NCI-H748 treated with DMSO at 0.1 percent for 48 hours (cell line): ENCODE measurements around the gene BOLA1.
"Not testable (repeated sequence)": the region's sequence is repeated elsewhere in the genome, so short reads cannot be mapped to it uniquely, and the experiment has no call there.

Experiments used
- DNase-seq: peaks from one replicate; lab custom pipeline; 2025; lab: John Stamatoyannopoulos, UW

BOLA1 gene, protein sequence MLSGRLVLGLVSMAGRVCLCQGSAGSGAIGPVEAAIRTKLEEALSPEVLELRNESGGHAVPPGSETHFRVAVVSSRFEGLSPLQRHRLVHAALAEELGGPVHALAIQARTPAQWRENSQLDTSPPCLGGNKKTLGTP

DNA sequence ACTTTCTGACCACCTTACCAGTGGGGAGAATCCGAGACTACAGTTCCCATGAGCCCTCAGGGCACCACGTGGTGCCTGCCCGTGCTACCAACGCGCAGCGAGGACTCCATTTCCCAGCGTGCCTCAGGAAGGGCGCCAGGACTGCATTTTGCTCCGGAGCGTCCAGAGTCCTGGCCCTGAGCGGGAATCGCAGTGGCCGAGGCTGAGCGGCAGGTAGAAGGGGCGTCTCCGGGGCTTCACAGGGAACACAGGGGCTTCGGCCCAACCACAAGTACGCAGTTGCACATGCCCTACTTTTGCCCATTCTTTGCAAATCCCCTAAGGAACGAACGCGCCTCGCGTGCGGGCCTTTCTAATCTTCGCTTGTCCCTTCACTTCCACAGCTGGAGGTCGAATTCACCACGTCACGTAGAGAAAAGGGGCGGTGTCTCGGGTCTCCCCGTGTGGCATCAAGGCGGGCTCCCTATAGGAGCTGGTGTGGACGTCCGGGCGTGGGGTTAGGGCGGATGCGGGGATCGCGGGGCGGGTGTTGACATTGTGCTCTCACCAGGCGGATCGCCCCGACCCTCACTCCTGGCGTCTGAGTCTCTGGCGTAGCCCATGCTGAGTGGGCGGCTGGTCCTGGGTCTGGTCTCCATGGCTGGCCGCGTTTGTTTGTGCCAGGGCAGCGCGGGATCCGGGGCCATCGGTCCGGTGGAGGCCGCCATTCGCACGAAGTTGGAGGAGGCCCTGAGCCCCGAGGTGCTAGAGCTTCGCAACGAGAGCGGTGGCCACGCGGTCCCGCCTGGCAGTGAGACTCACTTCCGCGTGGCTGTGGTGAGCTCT is at the start of gene BOLA1:
BOLA1 (plus strand) TSS at position 109 of the 825 bp plus-strand sequence; CDS start at position 601, 492 bp downstream.
- peak; percentile 90 for DNase-seq

DNA sequence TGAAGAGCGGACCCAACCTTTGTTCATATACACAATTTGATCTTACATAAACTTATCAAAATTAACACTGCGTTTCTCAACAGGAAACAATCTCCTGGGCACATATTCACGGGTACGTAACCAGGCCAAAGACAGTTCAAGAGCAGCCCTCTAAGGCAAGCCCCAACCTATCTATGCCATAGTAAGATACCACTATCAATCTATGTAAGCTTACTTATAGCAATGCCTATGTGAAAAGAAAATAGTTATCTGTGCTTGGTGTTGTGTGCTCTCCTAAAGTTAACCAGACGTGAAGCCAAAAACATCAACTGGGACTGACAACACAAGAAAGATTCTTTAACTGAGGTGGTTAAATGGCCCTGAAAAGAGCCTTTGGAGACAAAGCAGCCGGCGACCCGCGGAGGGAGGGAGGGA is 49.4 kb upstream of the BOLA1 start:
- DNase-seq = peak; percentile 10

DNA sequence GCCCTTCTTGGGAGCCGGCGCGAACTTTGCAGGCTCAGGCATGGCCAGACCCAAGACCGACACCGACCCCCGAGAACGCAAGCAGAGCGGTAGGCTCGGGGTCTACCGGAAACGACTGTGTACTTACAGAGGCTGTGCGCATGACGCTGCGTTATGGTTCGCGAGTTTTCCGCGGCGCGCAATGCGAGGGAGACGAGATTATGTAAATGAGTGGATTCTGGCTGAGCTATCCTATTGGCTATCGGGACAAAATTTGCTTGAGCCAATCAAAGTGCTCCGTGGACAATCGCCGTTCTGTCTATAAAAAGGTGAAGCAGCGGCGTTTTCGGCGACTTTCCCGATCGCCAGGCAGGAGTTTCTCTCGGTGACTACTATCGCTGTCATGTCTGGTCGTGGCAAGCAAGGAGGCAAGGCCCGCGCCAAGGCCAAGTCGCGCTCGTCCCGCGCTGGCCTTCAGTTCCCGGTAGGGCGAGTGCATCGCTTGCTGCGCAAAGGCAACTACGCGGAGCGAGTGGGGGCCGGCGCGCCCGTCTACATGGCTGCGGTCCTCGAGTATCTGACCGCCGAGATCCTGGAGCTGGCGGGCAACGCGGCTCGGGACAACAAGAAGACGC is 48.5 kb upstream of the BOLA1 start:
- not testable (repeated sequence) for DNase-seq

DNA sequence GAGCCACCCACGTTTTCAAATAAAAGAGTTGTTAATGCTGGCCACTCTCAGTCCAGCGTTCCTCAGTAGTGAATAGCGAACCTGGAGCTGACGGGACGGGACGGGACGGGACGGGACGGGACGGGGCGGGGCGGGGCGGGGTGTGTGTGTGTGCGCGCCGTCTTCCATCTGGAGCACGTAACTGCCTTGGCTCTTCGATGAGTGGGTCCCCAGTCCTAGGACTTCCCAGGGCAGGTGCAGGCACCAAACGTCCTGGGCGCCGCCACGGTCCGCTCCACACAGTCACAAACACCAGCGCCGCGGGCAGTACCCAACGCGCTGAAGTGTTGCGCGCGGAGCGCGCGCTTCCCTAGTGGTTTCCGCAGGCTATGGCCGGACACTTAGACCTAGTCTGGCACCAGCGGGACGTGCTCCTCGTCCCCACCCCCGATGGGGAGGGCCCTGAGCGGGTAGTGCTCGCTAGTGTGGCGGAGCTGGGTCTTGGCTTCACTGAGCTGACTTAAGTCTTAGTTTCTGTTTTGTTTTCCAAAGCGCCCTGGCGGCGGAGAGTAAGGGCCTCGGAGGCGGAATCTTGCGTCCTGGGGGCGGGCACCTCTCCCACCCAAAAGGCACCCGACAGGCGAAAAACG is 47.7 kb upstream of the BOLA1 start:
- DNase-seq = not testable (repeated sequence)

DNA sequence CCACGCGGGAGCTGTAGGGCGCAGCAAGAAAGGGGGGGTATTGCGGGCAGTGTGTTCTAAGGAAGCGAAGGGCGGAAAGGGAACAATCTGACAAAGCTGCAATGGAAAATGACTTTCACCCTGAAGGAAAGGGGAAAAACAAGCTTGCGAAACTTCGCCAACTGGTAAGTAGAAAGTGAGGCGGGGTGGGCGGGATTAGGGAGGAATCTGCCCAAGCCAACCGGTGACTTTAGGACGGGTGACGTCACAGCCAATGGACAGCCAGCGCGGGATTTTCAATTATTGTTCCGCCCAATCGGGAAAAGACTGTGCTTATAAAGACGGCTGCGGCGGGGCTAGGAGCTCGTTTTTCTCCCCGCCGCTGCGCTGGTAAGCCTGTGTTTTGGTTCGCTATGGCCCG is 47.1 kb upstream of the BOLA1 start:
- DNase-seq = not testable (repeated sequence)

DNA sequence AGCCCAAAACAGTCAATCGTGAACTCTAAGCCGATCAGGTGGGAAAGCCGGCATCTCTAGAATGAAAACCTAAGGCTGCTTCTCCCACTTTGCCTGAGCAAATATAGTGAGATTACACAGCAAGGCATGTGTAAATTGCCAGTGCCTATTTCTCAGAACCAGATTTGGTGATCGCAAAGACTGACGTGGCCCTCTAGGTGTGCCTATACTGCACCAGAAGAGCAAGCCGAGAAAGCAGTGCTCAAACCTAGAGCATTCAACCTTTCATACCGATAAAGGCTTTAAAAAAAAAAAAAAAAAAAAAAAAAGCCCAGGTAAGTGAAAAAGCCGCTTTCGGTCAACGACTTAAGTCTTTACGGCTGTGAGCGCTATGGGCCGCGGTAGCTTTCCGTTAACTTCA is 39.1 kb upstream of the BOLA1 start:
- DNase-seq = not testable (repeated sequence)

GRCh38 chr1:149860684-149861496 is 38.5 kb upstream of the BOLA1 start:
- DNase-seq = not testable (repeated sequence)

DNA sequence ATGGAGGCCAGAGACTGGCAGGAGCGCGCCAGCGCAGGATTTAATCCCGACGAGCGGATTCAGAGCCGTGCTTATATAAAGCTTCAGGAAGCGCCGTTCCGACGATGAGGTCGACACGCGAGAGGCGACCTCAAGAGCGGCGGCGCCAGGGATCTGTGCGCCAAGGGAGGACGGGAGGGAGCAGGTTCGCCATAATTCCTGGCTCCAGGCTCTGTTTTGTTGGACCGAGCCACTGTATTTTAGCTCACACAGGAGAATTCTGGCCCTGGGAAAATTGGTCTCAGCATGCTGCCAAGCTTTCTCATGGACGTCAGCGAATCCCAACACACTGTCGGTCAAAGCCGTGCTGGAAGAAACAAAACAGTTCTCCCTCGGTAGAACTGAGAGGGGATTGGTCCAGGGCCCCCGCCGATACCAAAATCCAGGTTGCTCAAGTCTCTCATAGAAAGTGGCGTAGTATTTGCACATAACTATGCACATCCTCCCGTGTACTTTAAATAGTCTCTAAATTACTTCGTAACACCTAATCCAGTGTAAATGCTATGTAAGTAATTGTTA is 37.8 kb upstream of the BOLA1 start:
- not testable (repeated sequence) for DNase-seq

DNA sequence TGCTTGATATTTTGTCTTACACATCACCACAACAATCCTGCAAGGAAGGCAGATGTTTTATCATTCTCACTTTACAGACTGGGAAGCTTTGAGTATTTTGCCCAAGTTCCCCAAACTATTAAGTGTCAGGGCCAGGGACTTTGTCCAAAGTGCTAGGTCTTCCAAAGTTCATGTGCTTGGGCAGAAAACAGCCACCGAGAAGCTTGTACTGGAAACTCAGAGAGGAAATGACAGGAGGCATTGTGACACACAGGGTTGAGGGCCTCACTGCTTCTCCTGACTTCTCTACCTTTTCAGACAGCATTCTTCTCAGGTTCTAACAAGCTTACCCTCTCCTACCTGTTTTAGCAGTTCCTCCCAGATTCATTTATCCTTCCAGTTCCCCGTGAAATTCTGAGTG is 32.5 kb upstream of the BOLA1 start:
- not testable (repeated sequence) for DNase-seq

- not testable (repeated sequence) for DNase-seq
Observed at GRCh38 chr1:149873060-149873459, 26.3 kb upstream of the BOLA1 start.

DNA sequence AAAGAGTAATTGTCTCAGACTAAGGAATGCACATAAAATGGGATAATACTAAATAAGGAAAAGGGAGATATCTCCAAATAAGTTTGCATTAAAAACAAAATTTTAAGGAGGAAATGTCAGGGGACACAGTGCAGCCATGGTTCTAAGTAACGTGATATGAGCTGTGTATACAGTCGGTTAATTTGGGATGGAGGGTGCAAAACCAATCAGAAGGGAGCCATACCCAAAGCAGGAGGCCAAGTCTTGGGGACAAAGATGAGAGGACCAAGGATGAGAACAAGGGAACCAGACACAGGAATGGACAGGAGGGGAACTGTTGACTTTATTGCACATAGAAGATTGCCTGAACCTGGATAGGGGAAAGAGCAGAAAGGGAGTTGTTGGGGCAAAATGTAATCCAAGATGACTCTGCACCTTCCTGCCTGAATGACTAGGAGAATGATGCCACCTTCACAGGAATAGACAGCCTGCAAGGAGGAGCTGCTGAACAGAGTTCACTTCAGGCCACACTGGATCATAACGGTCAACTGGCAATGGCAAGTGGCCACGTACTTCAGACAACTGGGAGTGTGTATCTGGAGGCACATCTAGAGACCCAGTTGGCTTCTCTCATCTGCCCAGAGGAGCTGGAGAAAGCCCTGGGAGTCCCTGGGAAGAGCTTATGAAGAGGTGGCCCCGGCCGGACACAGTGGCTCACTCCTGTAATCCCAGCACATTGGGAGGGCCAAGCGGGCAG is 22.0 kb upstream of the BOLA1 start:
- DNase-seq = no peak

DNA sequence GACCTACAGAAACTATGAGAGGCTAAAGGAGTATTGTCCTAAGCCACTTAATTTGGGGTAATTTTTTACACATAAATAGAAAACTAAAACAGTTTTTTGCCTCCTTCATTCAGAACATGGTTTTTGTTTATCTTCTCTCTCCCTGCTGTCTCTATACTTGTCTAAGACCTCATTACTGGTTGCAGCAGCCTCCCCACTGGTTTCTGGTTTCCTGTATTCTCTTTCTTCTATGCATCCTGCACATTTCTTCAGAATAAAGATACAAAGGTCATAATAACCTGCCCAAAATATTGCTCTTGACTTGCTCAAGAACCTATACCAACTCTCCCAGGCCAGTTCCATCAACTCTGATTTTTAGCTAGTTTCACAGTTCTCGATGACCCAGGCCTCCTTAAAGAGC is 19.8 kb upstream of the BOLA1 start:
- DNase-seq = no peak

DNA sequence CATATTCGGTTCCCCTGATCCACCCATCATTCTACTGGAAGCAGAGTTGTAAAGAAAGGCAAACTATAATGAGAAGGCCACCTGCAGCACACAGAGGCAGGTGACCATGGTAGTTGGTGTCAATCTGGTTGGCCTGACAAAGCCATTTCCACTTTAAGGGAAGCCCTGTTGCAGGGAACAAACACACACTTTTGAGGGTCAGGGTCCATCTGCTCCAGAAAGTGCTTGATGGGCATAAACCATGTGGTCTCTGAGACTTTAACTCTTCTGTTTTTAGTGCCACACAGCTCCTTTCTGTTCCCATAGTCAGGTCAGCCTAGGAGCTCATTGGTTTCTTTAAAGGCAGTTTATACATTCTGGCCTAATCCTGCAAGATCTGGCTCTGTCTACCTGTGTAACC is 17.5 kb upstream of the BOLA1 start:
- DNase-seq = no peak

GRCh38 chr1:149883598-149884247 is 15.6 kb upstream of the BOLA1 start:
- no peak for DNase-seq

GRCh38 chr1:149884433-149885338 is 14.7 kb upstream of the BOLA1 start:
- DNase-seq = peak; percentile 32

DNA sequence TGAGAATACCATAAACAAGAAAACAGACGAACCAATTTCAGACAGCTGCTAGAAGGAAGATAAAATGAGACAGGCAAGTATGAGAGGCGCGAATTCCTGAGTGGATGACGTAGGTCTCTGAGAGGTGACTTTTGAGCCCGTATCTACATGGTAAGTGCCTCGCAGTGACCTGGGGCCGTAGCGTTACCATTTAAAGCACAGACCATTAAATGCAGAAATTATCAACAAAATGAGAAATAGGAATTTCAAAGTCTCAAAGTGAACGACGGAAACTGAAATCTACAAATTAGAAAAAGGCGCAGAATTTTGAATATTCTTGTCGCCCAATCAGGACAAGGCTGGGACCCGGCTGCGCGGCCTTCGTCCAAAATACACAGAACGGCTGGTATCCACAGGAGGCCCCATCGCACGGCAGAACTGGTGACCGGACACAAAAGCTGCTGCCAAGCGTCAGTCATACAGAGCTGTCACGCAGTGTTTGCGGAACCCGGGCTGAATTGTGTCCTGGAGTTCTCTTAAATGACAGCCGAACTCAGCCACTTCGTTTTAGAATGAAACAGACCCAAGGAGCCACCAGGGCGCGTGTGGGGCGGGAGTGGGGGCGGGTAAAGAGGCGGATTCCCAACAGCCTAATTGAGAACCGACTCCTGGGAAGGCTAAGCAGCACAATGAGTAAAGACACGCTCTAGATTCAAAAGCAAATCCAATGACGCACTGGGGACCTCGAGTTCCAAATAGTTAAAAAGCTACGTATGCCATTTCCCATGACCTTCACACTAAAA is 13.8 kb upstream of the BOLA1 start:
- DNase-seq = peak; percentile 71

DNA sequence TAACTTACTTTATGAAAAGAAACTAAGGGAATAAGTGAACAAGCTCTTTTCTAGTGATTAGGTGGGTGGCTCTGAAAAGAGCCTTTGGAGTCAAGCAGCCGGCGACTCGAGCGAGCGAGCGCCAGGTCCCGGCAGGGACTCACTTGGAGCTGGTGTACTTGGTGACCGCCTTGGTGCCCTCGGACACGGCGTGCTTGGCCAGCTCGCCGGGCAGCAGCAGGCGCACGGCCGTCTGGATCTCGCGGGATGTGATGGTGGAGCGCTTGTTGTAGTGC is 13.3 kb upstream of the BOLA1 start:
- DNase-seq = not testable (repeated sequence)

DNA sequence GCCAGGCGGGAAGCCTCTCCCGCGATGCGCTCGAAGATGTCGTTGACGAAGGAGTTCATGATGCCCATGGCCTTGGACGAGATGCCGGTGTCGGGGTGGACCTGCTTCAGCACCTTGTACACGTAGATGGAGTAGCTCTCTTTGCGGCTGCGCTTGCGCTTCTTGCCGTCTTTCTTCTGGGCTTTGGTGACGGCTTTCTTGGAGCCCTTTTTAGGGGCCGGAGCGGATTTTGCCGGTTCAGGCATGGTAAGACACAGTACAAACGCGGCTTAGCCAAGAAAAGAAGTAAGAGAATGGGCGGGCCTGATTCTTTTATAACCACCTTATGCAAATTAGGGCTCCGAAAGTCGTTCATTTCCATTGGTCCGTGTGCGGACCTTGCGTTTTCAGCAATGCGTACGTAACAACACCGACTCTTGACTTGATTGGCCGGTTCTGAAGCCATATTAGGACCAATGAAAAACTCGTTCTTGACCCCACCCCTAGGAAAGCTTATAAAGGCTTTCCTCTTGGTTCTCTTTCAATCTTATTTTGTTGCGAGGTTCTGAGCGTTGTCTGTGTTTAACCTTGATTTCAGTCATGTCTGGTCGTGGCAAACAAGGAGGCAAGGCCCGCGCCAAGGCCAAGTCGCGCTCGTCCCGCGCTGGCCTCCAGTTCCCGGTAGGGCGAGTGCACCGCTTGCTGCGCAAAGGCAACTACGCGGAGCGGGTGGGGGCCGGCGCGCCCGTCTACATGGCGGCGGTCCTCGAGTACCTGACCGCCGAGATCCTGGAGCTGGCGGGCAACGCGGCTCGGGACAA is 12.8 kb upstream of the BOLA1 start:
- DNase-seq = peak; percentile 99
